KG1 (cell line): ENCODE measurements around the gene SOBP.

Experiments
- DNase-seq: peaks from one replicate; lab custom pipeline; 2025; lab: John Stamatoyannopoulos, UW

SOBP gene

DNA sequence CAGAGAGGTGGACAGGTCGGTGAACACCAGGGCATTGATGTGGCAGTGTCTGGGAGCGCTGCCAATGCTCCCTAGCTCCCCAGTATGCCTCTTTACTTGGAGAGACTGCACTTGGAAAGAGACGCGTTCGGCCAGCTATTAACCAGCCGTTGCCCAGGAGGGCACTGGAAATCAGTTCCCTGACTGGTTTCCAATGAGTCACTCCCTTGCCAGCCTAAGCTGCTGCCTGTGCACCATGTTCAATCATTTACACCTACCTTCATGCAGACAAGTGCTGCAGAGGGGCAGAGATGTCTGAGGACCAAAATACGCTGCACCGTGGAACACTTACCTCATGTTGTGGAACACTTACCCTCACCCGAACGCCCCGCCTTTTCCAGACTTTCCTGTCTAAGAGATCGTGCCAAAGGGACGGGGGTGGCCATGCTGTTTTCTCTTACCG, 151.6 kb downstream of the SOBP start:
- DNase-seq, result no peak

DNA sequence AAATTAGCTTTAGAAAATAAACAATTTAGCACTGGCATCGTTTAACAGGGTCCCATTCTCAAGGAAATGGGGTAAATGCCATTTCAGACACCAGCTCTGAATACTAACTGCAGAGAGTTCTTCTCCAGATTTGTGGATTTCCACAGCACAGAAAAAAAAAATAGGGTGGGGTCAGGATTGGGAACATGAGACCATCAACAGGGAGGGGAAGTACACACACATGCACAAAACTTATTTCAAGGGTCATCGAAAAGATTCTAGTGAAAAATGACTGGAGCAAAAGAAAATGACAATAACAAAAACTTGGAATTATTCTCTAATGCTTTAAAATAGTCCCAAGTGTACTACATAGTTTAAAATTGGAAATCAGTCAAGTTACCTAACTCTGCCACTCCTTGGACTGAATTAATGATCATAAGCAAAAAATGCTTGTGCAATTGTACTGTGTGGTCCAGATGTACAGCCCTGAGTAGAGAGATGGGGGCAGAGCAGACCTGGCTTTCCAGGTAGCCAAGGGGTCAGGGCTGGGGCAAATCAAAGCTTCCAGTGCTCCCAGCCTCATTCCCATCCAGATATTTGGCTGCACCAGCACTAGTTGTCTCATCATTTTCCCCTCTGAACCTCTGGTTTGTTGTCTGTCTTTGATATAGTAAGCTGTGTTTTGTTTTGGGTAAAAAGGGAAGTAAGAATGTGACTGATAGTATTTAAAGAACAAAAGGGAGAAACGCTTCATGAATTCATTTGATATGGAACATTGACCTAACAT, 152.4 kb downstream of the SOBP start:
- DNase-seq, result no peak

DNA sequence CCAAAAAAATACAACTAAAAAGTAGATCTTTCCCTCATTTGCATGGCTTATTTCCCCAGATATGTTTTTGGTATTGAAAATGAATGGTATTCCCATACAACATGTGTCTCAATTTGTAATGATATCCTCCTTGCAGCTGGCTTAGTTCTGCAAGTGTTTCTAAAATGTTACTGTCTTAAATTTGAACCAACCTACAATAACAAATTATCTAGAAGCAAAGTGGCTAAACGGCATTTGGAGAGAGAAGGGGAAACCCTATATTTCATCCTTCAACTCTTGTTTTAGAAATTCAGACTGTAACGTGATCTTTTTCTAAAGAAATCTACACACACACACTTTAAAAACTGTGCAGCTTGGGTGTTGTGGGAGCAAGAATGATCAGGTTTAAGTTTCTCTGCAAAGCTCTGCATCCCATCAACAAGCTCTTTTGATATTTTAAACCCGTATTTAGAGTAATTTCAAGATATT, 153.0 kb downstream of the SOBP start:
- no peak for DNase-seq

DNA sequence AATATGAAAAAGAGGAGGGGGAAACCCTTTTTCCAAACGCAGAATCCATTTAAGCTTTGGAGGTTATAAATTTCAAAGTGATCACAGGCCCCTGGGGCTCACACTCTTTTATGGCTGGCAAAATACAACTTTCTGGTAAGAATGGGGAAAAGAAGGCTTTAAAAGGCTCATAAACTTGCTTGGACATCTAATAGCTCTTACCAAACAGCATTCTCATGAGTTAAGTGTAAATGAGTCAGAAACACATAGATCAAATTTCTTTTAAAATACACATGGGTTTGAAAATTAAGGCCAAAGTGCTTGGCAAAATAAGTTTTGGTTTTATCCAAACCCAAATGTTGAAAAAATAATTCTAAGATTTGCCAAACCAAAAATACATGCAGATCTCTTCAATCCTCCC, 154.6 kb downstream of the SOBP start:
- no peak for DNase-seq

DNA sequence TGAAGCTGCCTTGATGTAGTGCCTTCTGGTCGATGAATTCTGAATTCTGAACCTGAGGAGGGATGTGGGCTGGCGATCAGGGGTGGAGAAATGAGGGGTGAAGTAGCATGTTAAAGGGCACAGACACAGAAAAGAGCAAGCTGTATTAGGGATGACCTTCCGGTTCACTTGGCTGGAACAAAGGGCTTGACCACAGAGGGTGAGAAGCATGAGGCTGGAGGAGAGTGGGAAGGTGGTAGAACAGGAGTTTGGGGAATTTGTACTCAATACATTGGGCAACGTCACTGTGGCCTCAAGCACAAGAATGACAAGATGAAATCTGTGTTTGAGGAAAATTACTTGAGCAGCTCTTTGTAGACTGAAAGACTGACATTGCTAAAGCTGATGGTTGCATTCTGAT, 155.8 kb downstream of the SOBP start:
- DNase-seq, result no peak

DNA sequence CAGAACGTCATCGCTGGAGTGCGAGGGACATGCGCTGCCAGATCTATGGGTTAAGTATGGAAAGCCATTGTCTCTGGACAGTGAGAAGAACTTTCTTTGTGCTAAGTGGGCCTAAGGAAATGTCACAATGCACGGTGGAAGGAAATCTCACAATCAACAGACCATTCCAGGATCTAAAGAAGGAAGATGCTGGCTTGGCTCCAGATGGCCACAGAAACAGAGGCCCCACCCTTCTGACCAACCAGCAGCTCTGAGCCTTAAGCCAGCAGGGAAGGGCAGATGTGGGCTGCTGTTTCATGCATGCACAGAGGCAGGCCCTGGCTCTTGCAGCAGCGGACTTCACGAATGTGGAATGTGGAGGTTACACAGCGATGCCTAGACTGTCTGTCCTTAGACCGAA, 156.3 kb downstream of the SOBP start:
- DNase-seq, result no peak

DNA sequence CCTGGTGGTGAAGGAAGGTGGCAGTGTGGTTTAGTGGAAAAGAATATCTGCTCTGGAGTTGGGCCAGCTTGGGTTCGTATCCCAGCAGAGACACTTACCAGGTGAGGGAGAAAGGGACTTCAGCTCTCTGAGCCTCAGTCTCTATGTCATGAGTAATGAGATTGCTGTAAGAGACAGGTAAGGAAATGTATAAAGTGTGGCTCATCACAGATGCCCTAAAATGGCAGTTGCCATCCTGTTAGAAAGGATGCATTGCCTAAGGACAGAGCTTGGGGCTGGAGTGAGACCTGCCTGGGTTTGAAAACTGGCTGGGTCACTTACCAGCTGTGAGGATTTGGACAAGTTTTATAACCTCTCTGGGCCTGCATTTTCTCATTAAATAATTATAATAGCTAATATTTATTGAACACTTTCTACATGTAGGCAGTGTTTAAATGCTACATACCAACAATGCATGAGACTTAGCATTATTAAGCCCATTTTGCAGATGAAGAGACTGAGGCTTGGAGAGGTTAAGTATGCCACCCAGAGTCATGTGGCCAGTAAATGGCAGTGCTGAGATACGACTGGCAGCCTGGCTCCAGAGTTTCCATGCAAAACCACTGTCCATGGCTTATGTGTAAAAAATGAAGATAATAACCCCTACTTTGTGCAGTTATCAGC, 157.0 kb downstream of the SOBP start:
- no peak for DNase-seq

- no peak for DNase-seq
Observed at GRCh38 chr6:107647439-107647948, 157.6 kb downstream of the SOBP start.

DNA sequence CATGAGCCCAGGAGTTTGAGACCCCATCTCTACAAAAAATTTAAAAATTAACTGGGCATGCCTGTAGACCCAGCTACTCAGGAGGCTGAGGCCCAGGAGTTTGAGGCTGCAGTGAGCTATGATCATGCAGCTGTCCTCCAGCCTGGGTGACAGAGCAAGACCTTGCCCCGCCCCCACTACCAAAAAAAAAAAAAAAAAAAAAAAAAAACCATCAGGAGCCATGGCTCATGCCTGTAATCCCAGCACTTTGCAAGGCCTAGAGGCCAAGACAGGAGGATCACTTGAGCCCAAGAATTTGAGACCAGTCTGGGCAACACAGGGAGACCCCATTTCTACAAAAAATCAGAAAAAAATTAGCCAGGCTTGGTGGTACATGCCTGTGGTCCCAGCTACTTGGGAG, 159.1 kb downstream of the SOBP start:
- no peak for DNase-seq

DNA sequence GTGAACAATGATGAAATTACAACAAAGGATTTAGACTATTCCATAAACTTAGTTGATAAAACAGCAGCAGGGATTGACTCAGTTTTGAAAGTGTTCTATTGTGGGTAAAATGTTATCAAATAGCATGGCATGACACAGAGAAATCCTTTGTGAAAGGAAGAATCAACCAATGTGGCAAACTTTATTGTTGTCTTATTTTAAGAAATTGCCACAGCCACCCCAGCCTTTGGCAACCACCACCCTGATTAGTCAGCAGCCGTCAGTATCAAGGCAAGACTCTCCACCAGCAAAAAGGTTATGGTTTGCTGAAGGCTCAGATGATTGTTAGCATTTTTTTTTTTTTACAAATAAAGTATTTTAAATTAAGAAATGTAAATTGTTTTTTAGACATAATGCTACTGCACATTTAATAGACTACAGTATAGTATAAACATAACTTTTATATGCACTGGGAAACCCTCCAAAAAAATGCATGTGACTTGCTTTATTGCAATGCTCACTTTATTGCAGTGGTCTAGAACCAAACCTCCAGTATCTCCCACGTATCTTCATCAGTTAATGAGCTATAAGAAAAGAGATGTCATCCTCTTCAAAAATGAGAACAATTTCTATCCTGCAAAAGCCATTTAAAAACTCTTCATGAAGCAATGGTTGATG, 162.7 kb downstream of the SOBP start:
- DNase-seq, result no peak

DNA sequence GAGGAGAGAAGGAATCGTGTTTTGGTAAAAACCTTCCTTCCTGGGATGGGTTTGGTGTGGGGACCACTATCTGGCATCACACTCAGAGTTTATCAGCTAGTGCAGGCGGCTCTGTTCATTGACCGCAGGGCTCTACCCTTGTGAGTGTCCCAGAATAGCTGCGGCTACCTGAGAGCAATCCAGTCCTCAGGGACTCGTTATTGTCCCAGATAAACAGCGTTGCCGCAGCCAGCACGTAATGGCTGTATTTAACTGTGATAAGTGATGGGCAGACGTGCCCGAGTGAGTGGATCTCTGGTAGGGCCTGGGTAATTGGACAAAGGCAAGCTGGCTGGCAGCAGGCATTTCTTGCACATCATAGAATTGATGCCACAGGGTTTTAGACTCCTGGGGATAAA, 163.3 kb downstream of the SOBP start:
- no peak for DNase-seq

GRCh38 chr6:107653861-107654394, 164.0 kb downstream of the SOBP start:
- no peak for DNase-seq

DNA sequence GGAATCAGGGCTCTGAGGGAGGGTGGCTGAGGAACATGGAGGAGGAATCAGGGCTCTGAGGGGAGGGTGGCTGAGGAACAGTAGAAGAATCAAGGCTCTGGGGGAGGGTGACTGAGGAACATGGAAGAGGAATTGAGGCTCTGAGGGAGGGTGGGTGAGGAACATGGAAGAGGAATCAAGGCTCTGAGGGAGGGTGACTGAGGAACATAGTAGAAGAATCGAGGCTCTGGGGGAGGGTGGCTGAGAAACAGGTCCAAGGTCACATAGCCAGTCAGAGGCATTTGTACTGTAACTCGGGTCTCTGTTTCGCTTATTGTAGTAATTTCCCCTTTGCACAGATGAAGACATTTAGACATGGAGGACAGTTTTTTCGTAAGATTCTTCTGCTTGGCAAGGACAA, 164.8 kb downstream of the SOBP start:
- DNase-seq, result no peak

DNA sequence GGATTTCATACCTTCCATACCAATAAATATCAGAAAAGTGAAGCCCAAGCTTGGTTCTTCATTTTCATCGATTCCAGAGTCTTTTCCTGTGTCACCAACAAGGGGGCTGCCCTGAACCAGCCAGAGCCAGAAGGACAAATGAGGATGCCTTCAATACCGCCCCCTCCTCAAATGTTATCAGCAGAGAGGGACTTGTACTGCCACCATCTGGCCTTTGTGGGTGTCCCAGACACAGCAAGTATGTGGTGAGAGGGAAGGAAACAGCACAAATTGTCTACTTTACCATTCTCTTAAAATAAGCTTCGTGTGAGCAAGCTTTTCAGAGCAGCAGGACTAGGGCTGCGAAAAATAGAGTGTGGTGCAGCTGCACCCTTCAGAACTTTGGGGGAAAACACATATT, 165.3 kb downstream of the SOBP start:
- DNase-seq, result no peak

GRCh38 chr6:107655864-107656263, 165.9 kb downstream of the SOBP start:
- no peak for DNase-seq

DNA sequence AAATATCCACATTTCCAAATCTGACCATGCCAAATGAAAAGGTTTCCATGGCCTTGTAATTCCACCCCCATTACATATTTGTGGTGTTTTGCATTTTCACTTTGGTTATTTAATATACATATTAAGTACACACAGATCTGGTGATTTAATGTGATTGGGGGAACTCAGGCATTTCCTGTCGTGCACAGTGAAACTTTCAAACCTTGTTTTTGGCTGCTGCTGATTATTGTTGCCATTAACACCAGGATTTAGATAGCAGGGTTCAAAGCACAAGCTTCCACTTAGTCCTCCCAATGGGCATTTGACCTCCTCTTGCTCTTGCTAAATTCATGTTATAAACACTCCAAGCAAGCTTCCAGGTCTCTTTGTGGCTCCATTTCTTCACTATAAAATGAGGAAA, 166.5 kb downstream of the SOBP start:
- DNase-seq, result no peak

DNA sequence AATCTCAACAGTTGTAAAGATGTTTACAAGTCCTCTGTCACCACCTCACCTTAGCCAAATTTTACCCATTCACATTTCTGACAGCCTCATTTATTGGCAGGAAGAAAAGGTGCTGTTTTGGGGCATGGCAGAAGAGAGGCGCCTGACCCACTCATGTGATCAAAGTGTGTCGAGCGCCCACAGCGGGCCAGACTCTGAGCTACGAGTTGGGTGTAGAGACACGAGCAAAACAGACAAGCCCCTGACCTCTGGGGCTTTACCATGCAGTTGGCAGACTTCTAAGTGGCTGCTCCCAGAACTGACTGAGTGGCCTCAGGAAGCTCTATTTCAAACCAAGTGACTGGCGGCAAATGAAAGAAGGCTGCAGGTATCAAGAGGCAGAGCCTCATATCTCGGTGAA, 167.0 kb downstream of the SOBP start:
- no peak for DNase-seq

DNA sequence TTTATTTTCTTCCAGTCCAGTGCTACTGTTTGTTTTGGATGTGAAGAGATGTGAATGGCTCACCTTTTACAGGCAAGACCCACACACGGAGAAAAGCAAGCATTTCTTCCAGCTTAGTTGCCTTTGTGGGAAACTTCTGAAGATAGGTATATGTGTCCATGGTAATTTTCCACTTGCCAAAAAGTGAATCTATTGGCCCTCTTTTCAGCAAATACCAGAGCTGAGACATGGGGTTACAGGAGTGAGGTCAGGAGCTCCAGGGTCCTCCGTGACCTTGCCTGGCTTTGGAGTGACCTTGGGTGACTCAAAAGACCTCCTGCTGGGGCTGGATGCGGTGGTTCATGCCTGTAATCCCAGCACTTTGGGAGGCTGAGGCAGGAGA, 167.4 kb downstream of the SOBP start:
- no peak for DNase-seq

GRCh38 chr6:107657755-107658461, 168.0 kb downstream of the SOBP start:
- DNase-seq, result no peak

DNA sequence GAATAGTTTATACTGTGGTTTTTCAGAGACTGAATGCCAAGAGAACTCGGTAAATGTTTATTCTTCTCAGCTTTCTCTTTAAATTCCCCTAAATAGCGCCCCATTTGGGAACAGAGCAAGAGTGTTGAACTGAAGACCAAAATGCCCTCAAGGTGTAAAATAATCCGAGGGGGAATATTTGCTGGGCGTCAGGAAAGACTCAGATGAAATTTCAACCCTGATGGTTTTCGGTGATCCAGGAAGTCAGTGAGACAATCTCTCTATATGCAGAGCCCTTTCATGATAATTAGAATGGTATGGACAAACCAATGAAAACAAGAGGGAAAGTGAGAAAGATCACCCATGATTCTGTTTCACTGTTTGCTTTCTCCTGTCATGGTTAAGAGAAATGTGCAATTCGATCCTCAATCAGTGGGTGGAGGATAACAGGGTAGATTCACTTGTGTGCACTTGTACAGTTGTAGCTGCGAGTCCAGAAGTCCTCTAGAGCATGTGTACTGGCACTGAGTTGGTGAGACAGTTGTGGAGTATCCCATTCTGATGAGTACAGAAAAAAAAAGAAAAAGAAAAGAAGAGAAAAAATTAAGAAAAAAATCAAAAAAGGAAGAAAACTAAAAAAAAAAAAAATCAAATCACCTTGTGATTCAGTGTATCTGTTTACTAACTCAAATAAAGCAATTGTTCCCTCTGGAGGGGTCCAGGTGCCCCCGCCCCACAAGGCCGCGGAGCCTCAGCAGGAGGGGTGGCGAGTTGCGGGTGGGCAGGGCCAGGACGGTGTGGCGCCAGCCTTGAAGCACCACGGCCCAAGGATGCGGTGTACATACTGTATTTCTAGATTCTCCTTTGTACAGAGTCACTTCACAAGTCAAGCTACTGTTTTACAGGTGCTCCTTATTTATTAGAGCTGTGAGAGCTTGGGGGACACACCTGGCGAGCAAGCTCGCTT, 169.3 kb downstream of the SOBP start:
- no peak for DNase-seq

GRCh38 chr6:107660839-107661238, 170.9 kb downstream of the SOBP start:
- DNase-seq, result no peak
